ENCODE measurements around the gene BST1.

GRCh38 chr4:15717657-15718416 lies 15.0 kb downstream of the BST1 start:
- TF ChIP-seq CTCF (IDR thresholded peaks at IDR 0.05 in 4 of 5, conservative IDR thresholded peaks at IDR 0.05 in 1 of 5) (no peak), POLR2A (IDR thresholded peaks at IDR 0.05) (no peak)
